Activated CD4-positive, alpha-beta T cell treated with anti-CD3 and anti-CD28 coated beads, Interleukin-2, amount 50 U/mL, for 48 hours (primary cell): ENCODE results near the gene HTRA3.

Experiments
- DNase-seq, 2 experiments: peaks; one replicate each; pipeline ENCODE4 v3.0.0-alpha.2; 2020

Gene HTRA3

GRCh38 chr4:8297141-8297601 is 27.6 kb downstream of the HTRA3 start:
- DNase-seq, result no peak

DNA sequence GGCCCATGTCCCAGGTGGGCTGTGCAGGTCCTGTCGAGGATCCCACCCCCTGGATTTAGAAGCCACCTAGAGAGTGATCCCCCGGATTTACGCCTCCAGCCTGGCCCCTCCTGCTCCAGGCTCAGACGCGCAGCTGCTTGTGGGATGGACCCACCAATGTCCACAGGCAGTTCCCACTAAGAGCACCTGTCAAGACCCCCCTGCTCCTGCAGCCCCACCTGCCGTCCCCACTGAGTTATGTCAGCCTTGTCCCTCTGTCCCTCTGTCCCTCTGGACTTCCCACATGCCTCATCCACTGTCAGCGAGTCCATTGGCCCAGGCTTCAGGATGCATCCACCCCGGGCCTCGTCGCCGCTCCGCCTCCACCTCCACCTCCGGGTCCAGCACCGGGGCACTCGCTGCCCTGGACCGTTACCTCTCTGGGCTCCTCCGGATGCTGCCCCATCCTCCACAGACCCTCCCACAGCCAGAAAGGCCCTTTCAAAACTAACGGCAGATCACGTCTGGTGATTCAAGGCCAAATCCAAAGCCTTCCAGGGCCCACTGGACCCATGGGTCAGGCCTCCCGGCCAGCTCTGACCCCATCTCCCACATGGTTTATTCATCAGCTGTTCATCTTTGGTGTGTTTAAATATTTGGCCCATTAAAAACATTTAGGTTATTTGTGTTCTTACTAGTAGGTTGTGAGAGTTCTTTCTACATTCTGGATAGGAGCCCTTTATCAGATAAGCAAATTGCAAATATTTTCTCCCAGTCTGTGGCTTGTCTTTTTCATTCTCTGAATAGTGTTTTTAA is 28.3 kb downstream of the HTRA3 start:
- DNase-seq, result no peak

- DNase-seq, result no peak
These were observed 31.3 kb downstream of the HTRA3 start for GRCh38 chr4:8300832-8301231.

DNA sequence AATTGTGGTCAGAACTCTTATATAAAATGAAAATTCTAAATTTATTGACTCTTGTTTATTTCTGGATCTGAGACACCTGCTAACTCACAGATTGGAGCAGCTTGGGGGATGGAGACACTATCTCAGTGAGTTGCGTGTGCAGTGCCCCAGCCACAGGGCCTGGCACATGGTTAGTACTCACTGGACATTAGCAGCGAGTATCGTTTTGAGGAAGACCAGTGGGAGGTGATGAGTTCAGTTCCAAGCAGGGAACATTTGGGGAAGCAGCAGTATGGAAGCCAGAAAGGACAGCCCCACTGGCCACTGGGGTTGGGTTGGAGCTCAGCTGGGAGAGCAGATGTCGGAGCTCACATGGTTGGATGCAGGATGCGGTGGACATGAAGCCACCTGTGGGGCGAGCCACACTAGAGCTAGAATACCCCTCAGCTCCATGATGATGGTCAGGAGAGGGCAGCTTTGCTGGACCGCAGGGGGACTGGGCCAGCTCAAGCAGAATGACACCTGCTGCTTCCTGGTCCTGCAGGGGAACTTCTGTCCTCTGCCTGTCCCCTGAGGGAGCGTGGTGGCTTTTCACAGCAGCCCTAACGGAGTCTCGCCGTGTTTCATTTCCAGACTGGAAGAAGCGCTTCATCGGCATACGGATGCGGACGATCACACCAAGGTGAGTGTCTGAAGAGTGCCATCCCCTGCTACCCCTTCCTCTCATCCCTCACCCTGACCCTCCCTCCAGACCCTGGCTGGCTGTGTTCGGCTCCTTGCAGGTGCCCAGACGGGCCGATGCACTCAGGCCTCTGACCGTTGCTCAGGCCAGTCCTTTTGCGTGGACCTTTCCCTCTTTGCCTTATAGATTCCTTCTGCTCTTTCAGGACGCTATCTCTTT is 32.5 kb downstream of the HTRA3 start:
- DNase-seq, result no peak

DNA sequence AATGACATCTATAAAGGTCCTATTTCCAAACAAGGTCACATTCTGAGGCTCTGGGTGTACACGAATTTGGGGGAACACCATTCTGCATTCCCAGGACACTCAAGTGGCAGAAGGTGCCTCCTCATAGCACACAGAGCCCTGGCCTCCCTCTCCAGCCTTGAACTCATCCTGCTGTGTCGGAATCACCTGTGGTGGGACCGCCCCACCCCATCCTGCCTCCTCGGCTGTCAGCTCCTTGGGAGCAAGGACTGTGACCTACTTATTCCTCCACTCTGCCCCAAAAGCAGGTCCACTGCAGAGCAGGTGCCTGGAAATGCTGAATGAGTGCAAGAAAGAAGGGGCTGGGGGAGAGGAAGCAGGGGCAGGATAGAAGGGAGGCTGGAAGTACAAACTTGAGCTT is 33.5 kb downstream of the HTRA3 start:
- no peak for DNase-seq

- no peak for DNase-seq
These were observed 34.1 kb downstream of the HTRA3 start for GRCh38 chr4:8303485-8304281.

DNA sequence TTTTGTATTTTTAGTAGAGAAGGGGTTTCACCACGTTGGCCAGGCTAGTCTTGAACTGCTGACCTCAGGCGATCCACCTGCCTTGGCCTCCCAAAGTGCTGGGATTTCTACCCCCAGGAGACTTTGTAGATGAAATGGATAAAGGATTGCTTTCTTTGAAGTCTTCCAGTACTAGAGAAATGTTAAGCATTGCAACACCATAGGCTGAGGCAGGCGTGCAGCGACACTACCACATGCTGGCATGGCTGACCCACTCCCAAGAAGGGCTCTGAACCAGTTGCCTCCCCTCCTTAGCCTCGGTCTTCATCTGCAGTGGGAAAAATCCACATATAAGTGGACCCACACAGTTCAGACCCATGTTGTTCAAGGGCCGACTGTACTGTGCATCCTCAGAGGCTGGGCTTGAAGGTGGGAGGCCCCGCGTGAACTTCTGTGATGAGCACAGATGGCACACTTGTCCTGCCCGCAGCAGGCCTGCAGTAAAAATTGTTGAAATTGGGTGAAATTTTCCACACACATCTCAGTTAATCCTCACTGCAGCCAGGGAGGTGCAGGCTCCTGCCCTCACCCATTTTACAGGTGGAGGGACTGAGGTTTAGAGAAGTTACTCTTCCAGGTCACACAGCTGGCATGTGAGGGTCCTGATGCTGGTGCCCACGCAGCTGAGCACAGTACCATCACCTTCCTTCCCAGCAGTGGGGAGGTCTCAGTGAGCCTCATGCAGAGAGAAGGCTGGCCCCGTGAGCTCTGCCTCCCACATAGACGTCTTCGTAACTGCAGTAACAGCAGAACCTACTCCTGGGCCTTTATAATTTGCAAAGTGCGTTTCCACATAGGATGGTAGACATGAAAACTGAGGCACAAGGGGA is 35.5 kb downstream of the HTRA3 start:
- DNase-seq, result no peak

- no peak for DNase-seq
These were observed 36.4 kb downstream of the HTRA3 start for GRCh38 chr4:8305851-8306471.

GRCh38 chr4:8306511-8307021 is 37.0 kb downstream of the HTRA3 start:
- DNase-seq, result no peak

GRCh38 chr4:8307121-8307520 is 37.6 kb downstream of the HTRA3 start:
- no peak for DNase-seq

DNA sequence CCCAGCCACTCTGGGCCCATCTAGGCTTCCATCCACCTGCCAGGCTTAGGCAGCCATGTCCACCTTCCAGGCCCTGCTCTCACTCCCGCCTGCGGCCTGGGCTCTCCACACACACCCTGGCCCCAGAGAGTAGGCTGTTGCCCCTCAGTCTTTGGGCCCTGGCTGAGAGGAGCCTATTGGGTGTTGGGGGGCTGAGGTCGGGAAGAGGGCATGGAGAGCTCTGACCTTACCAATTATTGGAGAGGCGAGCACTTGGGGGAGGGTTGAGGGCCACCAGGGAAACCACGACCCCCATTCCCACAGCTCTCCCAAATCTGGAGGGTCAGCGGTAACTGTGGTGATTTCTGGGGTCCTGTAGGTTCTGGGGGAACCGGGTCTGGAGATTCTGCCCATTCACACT is 38.2 kb downstream of the HTRA3 start:
- DNase-seq, result no peak

DNA sequence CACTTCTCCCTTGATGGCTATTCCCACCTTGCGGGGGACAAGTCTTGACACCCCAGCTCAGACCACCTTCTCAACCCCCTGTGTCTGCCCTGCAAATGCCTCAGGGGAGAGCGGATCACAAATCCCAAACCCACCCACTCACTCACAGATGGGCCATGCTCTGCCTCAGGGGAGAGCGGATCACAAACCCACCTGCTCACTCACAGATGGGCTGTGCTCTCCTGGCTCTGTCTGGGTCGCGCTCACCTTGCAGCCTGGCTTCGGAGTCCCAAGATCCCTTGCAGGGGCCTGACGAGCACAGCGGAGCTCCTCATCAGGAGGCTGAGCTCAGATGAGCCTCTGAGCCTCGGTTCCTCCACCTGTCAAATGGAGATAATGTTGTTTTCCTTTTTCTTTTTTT is 38.6 kb downstream of the HTRA3 start:
- no peak for DNase-seq

DNA sequence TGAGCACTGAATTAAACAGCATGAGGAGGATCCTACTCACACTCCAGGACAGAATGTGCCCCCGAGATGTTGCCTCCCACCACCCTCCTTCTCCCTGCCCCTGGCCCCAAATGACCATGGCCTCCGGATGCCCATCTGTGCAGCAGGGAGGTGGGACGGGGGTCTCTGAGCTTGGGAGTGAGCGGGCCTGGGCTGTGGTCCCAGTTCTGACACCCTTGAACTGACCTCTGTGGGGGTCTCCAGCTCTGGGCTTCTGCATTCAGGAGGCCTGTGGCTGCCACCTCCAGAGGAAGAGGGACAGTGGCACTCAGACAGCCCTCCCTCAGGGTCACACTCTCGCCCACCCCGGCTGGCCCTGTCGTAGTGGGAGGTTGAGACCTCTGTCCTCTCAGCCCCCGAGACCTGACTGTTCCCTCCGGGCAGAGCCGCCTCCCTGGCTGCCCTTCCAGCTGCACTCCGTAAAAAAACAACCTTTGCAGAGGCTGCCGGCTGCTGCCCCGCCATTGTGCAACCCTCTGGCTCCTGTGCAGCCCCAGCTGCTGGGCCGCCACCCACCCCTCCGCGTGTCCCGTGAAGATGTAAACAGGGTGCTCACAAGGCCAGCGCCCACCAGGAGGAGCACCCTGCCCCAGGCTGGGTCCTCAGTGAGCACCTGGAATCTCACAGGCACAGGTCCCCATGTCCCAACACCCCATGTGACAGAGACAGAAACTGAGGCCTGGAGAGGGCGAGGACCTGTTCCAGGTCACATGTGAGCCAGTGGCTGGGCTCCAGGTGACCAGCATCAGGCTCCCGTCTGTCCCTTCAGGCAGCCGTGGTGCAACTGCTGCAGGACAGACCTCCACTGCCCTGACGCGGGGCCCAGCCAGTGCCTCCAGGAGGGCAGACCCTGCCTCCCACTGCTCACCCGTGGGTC is 39.6 kb downstream of the HTRA3 start:
- no peak for DNase-seq

GRCh38 chr4:8310306-8310705 is 40.8 kb downstream of the HTRA3 start:
- no peak for DNase-seq

DNA sequence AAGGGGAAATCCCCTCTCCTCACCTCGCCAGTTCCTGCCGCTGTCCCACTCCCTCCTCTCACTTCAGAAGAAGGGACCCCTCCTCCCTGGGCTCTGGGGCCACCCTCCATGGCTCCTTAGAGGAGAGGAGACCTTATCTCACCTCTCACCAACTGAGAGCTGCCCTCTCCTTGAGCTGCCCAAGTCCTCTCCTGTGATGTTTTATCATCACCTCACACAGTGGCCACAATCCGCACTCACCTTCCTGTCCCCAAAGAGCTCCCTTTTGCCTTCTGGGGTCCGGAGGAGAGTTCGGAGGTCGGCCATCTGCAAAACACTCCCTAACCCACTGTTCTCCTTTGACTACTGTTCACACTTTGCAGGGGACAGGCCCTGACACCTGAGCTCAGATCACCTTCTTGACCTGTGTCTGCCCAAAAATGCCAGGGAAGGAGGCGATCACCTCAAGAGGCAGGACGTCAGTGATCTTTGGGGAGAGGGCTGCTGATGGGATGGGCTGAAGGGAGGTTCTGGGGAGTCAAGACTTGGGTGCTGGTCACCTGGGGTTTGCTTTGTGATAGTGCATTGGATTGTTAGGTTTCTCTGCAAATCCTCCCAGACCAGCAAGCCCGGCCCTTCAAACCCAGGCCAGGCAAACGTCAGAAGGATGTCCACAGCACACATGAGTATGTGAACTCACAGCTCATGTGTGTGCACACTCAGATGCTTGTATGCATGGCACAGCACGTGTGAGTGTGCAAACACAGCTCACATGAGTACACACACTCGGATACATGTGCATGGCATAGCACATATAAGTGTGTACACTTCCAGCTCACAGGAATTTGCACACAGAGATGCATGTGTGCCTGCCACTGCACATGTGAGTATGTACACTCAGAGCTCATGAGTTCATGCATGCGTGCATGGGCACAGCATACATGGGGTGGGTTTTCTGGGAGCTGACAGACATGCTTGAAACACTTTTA is 41.8 kb downstream of the HTRA3 start:
- DNase-seq, result no peak

GRCh38 chr4:8312069-8312445 is 42.5 kb downstream of the HTRA3 start:
- DNase-seq, result no peak

DNA sequence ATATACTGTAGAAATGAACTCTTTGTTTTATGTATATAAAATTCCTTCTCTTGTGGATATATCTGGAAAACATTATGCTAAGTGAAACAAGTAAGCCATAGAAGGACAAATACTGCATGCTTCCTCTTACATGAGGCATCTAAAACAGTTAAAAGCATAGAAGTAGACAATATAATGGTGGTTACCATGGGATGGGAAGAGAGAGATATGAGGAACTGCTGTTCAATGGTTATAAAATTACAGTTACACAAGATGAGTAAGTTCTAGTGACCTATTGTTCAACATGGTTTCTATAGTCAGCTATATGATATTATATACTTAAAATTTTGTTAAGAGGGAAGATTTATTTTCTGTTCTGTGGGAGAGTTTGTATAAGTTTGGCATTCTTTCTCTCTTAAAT is 43.4 kb downstream of the HTRA3 start:
- DNase-seq, result no peak

- no peak for DNase-seq
These were observed 45.2 kb downstream of the HTRA3 start for GRCh38 chr4:8314691-8315255.
